HG02798 (cell line): Measurements from ENCODE around the gene RNF44.
"Not testable (repeated sequence)": the region's sequence is repeated elsewhere in the genome, so short reads cannot be mapped to it uniquely, and the experiment has no call there.

Experiments
- ATAC-seq: cut with Tn5 transposase; IDR thresholded peaks from one replicate; pipeline ENCODE4 v1.9.1; 2021; ENCODE audit warnings: mild to moderate bottlenecking; ENCODE audit not compliant: unreplicated experiment, poor library complexity

The RNF44 gene

DNA sequence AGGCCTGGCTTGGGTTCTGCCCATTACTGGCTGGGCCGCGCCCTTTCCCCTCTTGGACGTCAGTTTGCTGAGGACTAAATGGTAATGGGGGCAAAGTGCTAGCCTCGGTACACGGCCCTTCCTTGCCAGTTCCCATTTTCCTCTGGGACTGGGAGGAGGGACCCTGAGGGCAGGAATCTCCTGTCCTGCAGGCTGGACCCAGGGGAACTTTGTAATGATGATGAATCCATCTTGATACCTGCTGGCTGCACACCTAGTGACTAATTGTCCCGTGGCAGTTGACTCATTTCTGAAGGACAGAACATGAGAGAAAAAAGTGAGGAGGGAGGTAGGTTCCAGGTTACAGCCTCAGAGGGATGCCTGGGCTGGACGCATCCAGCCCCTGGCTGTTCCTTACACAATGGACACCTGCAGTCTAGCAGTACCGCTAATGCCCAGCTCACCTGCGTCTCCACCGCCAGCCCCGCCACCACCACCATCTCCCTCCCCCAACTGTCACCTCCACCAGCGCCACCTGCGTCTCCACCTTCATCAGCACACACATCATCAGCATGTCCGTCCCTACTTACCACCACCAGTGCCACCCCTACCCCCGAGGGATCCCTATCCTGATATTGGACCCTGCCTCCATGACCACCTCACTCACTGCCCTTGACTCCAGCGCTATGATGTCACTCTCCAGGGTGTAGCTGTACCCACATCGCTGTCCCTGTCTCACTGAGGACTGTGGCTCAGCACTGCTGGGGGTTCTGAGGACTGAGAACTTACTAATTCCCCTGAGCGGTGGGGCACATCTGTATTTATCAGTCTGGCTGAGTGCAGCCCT lies 16.3 kb upstream of the RNF44 start:
- ATAC-seq, result no peak

GRCh38 chr5:176552332-176552869 lies 15.2 kb upstream of the RNF44 start:
- ATAC-seq, result no peak

GRCh38 chr5:176550937-176551336 lies 13.7 kb upstream of the RNF44 start:
- not testable (repeated sequence) for ATAC-seq

DNA sequence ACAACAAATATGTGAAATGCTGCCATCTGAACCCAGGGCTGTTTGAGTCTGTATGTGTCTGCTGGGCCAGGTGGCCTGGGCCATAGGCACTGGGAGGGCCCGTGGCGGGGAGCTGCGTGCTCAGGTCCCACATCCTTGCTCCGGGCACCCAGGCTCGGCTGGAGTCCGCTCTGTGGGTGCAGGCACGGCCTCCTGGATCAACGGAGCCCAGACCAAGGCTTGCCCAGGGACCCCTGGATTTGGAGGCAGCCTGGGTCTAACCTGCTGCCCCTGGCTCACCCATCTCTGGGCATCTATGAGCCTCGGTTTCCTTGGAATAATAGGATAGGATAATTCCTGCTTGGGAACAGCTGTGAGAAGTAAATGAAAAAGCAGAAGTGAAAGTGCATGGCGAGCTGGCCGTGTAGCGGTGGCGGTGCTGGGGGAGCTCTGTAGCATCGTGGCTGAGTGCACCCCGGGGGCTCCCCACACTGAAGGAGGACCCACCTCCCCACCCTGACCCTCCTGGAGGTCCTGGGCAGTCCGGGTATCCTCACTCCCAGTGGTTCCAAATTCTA lies 13.2 kb upstream of the RNF44 start:
- ATAC-seq, result no peak

- ATAC-seq, result no peak
Observed at GRCh38 chr5:176549871-176550270, 12.7 kb upstream of the RNF44 start.

GRCh38 chr5:176548967-176549444 lies 11.8 kb upstream of the RNF44 start, which contains the start of gene CDHR2:
Gene CDHR2, plus strand, starts transcription at chr5:176549342. Its CDS starts 16,011 bp downstream, at chr5:176565353.
- ATAC-seq, result no peak

GRCh38 chr5:176547802-176548201 lies 10.6 kb upstream of the RNF44 start:
- no peak for ATAC-seq

GRCh38 chr5:176545737-176546509 lies 8.7 kb upstream of the RNF44 start:
- ATAC-seq, result no peak

DNA sequence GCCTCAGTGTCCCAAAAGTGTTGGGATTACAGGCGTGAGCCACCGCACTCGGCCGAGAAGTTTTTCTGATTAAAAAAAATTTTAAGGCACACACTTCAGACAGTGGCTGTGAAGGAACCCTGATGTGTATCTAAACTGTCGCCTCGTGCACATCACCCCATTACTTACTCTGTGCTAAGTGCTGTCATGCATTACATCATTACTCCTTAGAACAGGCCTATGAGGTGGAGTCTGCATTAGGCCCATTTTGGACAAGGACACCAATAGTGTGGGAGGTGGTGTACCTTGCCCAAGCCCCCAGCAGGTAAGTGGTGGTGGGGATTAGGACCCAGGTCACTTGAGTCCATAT lies 8.2 kb upstream of the RNF44 start:
- ATAC-seq, result no peak

- peak; percentile 75 for ATAC-seq
Observed at GRCh38 chr5:176543428-176544182, 6.4 kb upstream of the RNF44 start.

DNA sequence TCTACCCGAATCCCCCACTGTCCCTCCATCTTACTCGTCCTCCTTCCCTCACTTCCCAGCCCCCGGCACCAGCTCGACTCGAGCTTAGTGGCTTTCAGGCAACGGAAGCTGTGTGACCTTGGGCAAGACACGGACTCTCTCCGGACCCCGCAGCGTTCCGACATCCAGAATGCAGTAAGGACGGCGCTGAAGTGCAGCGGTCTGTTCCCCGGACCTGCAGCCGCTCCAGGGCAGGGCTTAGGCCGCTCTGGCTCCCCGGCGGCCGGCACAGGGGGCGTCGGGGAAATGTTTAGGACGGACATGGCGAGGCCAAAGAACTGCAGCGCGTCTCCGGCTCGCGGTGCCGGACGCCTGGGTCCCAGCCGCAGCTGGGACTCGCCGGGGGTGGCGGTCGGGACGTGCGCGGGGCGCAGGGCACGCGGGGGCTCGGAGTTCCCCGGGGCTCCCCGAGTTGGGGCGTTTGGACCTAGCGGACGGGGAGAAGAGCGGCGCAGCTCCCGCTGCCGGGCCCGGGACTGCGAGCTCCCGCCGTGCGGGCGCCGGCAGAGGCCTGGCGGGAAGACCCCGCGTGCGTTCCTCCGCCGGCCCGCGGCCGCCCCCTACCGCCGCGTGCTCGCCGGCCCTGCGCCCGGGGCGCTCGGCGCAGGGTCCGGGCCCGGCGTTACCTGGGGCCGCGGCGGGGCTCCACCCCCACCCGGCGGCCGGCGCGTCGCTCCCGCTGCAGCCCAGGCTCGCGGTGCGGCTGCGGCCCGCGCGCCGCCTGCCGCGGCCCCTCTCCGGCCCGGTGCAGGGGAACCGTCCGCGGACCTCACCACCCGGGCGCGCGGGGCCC lies 5.6 kb upstream of the RNF44 start:
- ATAC-seq, result peak; percentile 44

DNA sequence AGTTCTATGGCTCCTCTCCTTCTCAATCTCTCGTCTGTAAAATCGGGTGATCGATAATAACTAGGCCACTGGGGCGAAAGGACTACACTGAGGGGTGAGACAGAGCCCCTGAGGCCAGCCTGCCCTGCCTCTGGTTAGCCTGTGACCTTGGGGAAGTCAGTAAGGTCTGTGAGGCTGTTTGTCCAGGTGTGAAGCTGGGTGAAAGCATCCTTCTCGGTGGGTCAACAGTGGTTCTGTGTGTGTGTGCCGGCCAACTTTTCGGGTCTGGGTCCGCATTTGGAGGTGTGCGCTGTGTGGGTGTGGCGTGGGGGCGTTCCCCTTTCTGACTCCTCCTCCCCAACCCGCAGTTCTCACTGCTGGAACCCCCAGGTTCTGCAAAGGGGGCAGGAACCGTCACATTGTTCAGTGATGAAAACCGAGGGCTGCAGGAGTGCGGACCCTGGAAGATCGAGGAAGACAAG lies 5.0 kb upstream of the RNF44 start:
- no peak for ATAC-seq

GRCh38 chr5:176541338-176542134 lies 4.3 kb upstream of the RNF44 start:
- ATAC-seq, result no peak

GRCh38 chr5:176540956-176541337 lies 3.7 kb upstream of the RNF44 start:
- ATAC-seq, result no peak

DNA sequence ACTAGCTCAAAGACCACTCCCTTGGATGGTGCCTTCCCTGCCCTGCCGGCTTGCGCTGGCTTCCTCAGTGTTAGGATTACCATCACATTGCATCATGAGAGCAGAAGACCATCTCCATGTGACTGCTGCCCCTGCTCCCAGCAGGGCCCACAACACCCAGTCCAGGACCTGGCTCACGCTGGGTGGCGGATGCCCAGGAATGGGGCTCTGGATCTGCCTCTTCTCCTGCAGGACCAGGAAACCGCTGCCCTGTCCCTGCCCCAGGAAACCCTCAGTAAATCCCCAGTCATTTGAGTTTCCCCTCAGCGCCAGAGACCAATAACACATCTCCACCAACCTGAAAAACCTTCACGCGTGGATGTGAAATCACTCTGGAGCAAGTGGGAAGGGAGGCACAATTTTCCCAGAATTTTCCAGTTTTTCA lies 3.3 kb upstream of the RNF44 start:
- no peak for ATAC-seq

DNA sequence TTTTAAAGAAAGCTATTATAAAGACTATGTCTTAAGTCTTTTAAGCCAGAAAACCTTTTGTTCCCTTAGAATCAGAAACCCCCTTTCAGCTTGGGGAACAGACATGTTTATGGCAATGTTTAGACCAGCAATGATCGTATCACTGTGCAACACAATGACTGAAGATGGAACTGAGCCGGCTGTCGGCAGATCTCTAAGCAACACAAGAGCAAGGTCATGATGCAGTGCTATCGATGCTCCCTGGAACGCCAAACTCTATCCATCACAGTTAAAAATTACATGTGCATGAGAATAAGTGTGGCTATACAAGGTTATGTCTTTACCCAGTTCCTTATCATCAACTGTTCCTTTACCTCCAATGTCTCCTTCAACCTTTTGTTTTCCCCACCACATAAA lies 1.8 kb upstream of the RNF44 start:
- no peak for ATAC-seq

- no peak for ATAC-seq
Observed at GRCh38 chr5:176538230-176538988, 1.2 kb upstream of the RNF44 start.
